ENCODE measurements around the gene ELMO1. TPM values are rescaled to one million over a fixed set of nuclear protein-coding genes. Genes with fewer than 3 reads are reported as not detected.

Gene ELMO1
- total RNA-seq, 1 donor from 2014 or later = 66.1 TPM

DNA sequence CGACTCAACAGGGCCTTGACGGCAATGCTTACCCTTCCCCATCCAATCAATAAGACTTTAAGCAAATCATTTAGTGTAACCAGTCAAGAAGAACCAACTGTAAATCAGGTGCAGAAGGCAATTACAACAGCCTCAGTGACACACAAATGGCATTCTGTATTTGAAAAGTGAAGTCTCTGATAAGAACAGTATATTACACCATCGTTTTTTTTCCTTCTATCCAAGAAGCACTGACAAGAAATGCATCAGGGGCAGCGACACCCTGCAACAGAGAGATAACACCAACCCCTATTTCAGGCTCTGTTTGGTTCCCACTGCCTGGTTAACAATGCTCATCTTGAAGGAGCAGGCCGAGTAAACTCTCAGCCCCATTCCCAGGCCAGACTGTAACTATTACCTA, 520.4 kb downstream of the ELMO1 start:
- Mint-ChIP-seq H3K4me1 (ENCODE audit: low read depth) (peaks cover 50% of the 10 kb centered on the region), H3K27ac (peak overlapping the region; percentile 82), H3K27me3 (no peaks in the 10 kb centered on the region), H3K36me3 (ENCODE audit: insufficient read depth) (no peaks in the 10 kb centered on the region), H3K4me3 (ENCODE audit: low read depth) (no peak overlapping the region), H3K9me3 (ENCODE audit: low read depth) (no peaks in the 10 kb centered on the region)
- TF ChIP-seq, protein P1, sequence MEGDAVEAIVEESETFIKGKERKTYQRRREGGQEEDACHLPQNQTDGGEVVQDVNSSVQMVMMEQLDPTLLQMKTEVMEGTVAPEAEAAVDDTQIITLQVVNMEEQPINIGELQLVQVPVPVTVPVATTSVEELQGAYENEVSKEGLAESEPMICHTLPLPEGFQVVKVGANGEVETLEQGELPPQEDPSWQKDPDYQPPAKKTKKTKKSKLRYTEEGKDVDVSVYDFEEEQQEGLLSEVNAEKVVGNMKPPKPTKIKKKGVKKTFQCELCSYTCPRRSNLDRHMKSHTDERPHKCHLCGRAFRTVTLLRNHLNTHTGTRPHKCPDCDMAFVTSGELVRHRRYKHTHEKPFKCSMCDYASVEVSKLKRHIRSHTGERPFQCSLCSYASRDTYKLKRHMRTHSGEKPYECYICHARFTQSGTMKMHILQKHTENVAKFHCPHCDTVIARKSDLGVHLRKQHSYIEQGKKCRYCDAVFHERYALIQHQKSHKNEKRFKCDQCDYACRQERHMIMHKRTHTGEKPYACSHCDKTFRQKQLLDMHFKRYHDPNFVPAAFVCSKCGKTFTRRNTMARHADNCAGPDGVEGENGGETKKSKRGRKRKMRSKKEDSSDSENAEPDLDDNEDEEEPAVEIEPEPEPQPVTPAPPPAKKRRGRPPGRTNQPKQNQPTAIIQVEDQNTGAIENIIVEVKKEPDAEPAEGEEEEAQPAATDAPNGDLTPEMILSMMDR (IDR thresholded peaks at IDR 0.05; ENCODE audit: unreplicated experiment) = no peak
- no peak for DNase-seq (ENCODE audit: low spot score, unreplicated experiment)

DNA sequence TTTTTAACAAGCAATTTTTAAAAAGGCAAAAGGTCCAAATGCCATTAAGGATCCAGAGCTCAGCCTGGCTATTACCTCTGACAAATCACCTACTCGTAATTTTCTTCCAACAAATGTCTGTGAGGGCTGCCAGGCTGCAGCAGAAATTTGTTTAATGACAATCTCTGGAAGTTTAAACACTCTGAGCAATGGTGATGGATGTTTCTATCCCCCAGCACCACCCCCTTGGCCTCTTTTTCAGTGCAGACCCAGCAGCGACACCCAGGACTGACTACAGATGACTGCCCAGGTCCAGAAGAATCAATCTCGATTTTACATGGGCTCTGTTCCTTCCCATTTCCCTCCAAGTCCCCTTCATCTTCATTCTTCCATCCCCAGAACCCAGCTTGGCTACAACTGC, 523.0 kb downstream of the ELMO1 start:
- TF ChIP-seq, protein P1 (IDR thresholded peaks at IDR 0.05; ENCODE audit: unreplicated experiment) = no peak
- no peak overlapping the region for H3K4me3 Mint-ChIP-seq (ENCODE audit: low read depth)
- DNase-seq (ENCODE audit: low spot score, unreplicated experiment) = no peak
- H3K27ac Mint-ChIP-seq = peak overlapping the region; percentile 73
- peaks cover 5% of the 10 kb centered on the region for H3K9me3 Mint-ChIP-seq (ENCODE audit: low read depth)
- H3K4me1 Mint-ChIP-seq (ENCODE audit: low read depth) = peaks cover 42% of the 10 kb centered on the region
- H3K36me3 Mint-ChIP-seq (ENCODE audit: insufficient read depth) = peaks cover 8% of the 10 kb centered on the region
- no peaks in the 10 kb centered on the region for H3K27me3 Mint-ChIP-seq

DNA sequence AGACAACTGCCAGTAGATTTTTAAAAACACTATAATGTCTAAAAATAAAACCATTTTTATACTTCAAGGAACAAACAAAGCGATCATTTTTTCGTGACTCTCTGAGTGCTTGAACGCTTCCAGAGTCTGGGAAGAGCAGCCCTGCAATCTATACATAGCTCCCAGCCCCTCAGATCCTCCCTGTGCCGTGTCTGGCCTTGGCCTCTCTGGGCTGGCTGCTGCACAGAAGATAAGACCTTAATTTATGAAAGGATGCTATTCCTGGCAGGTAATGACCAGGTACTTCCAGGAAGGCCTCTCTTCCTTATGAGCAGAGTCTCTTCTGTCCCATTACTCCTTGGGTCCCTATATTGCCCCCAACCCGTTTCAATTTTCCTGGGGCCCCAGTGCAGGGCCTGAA, 523.5 kb downstream of the ELMO1 start:
- Mint-ChIP-seq H3K27ac (no peak overlapping the region), H3K9me3 (ENCODE audit: low read depth) (peaks cover 8% of the 10 kb centered on the region), H3K27me3 (no peaks in the 10 kb centered on the region), H3K4me3 (ENCODE audit: low read depth) (no peak overlapping the region), H3K36me3 (ENCODE audit: insufficient read depth) (peaks cover 10% of the 10 kb centered on the region), H3K4me1 (ENCODE audit: low read depth) (peaks cover 42% of the 10 kb centered on the region)
- DNase-seq (ENCODE audit: low spot score, unreplicated experiment) = no peak
- TF ChIP-seq, protein P1 (IDR thresholded peaks at IDR 0.05; ENCODE audit: unreplicated experiment) = no peak

DNA sequence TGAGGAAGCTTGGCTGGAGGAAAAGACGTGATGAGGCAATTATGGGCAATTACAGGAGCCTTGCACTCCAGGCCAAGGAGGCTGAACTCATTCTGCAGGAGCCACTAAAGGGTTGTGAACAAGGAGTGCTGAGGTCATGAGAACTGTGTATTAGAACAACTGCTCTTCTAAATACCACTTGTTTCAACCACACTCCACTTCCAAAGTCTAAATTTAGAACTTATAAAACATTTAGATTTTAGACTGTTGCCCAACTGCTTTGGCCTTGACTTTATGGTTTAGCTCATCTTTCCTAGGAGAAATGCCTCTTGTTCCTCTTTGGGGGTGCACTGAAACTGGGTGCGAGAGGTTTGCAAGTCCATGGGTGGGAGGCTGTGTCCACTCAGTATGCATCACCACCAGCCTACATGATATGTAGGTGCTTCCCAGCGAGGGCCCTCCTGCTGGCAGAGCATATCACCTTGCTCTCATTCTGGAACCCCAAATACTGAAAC, 524.7 kb downstream of the ELMO1 start:
- TF ChIP-seq, protein P1 (IDR thresholded peaks at IDR 0.05; ENCODE audit: unreplicated experiment) = no peak
- no peak for DNase-seq (ENCODE audit: low spot score, unreplicated experiment)
- Mint-ChIP-seq H3K27me3 (no peaks in the 10 kb centered on the region), H3K9me3 (ENCODE audit: low read depth) (peaks cover 8% of the 10 kb centered on the region), H3K27ac (no peak overlapping the region), H3K4me1 (ENCODE audit: low read depth) (peaks cover 40% of the 10 kb centered on the region), H3K36me3 (ENCODE audit: insufficient read depth) (peaks cover 10% of the 10 kb centered on the region), H3K4me3 (ENCODE audit: low read depth) (no peak overlapping the region)

DNA sequence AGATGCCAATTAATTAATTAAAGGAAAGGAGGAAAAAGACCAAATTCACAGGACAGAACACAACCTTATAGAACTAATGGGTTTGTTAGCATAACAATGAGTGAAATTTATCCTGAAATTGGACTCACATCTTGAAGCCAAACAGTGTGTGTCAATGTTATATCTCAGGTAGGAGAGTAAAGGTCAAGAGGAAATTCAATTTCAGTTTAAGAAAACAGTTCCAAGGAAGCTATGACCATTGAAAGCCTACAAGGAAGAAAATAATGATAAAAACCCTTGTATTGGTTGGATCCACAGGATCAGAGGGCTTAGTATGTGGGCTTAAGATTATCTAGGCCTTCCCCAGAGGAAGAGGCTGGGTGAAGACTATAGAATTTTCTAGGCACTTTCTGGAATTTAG, 525.5 kb downstream of the ELMO1 start:
- TF ChIP-seq, protein P1 (IDR thresholded peaks at IDR 0.05; ENCODE audit: unreplicated experiment) = no peak
- Mint-ChIP-seq H3K36me3 (ENCODE audit: insufficient read depth) (peaks cover 10% of the 10 kb centered on the region), H3K27me3 (no peaks in the 10 kb centered on the region), H3K27ac (no peak overlapping the region), H3K4me1 (ENCODE audit: low read depth) (peaks cover 35% of the 10 kb centered on the region), H3K9me3 (ENCODE audit: low read depth) (peaks cover 8% of the 10 kb centered on the region), H3K4me3 (ENCODE audit: low read depth) (no peak overlapping the region)
- no peak for DNase-seq (ENCODE audit: low spot score, unreplicated experiment)
